ENCODE measurements around the gene TSPAN15. TPM values are rescaled to one million over a fixed set of nuclear protein-coding genes. Genes with fewer than 3 reads are reported as not detected.

The TSPAN15 gene
- total RNA-seq, 4 donors from 2014 or later: 97.7 to 152 (median 148) TPM

DNA sequence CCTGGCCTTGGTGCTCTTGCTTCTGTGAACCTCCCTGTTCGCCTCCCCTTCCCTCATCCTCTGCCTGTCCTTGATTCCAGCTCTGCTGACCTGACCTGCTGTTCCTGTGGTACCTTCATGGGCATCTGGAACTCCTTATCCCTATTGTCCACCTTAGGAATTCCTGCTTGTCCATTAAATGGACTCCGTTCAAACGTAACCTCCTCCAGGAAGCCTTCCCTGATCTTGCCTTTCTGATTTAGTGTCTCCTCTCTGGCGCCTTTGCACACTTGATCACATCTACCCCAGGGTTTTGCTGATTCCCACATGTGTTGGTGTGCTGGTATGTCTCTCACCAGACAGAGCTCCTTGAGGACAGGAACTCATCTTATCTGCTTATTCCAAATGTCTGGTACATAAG is 20.9 kb downstream of the TSPAN15 start:
- peaks cover 27 to 59% (median 32%) of the 10 kb centered on the region in 4 donors for H3K4me1 ChIP-seq
- 87% methylated on average over 4 of the region's 4 CpGs; no CpG with 5 or more reads in 1 of the 2 donors for WGBS, 2 donors (ENCODE audit: low coverage in 1 of 2)
- in situ Hi-C loops (cut with MboI; ENCODE audit: low pct_ligation_motif_present in 1 of 4, low pct_unique_long_range_greater_than_20kb in 1 of 4, low sequenced_read_pairs in 3 of 4): no loop called here

GRCh38 chr10:69472544-69472943 is 21.3 kb downstream of the TSPAN15 start:
- intact Hi-C loops (cut with DNase I; ENCODE audit: low total_unique reads) (no loop called here), in situ Hi-C loops (cut with MboI; ENCODE audit: low pct_ligation_motif_present in 1 of 4, low pct_unique_long_range_greater_than_20kb in 1 of 4, low sequenced_read_pairs in 3 of 4) (no loop called here)
- H3K27me3 ChIP-seq: no peaks in the 10 kb centered on the region
- H3K27ac ChIP-seq: peak overlapping the region; percentile 81 to 91 (median 87)
- WGBS, 2 donors (ENCODE audit: low coverage in 1 of 2): 68% methylated on average over 4 of the region's 4 CpGs; no CpG with 5 or more reads in 1 of the 2 donors
- no peaks in the 10 kb centered on the region for H3K36me3 ChIP-seq
- no peak overlapping the region for H3K4me3 ChIP-seq
- H3K4me1 ChIP-seq: peaks cover 30 to 63% (median 32%) of the 10 kb centered on the region in 4 donors
- no peak for DNase-seq
- TF ChIP-seq CTCF (IDR thresholded peaks at IDR 0.05) (no peak), EP300 (IDR thresholded peaks at IDR 0.05; ENCODE audit: low read depth) (no peak), POLR2A (IDR thresholded peaks at IDR 0.05) (no peak), POLR2AphosphoS5 (IDR thresholded peaks at IDR 0.05) (no peak)
- no peaks in the 10 kb centered on the region for H3K9me3 ChIP-seq

More for the DNA sequence above, 20.9 kb downstream of the TSPAN15 start:
- no peaks in the 10 kb centered on the region for H3K9me3 ChIP-seq
- no peak for DNase-seq
- intact Hi-C loops (cut with DNase I; ENCODE audit: low total_unique reads): no loop called here
- peak overlapping the region; percentile 81 to 91 (median 87) for H3K27ac ChIP-seq
- no peaks in the 10 kb centered on the region for H3K36me3 ChIP-seq
- no peak for TF ChIP-seq POLR2A (IDR thresholded peaks at IDR 0.05)
- no peak for TF ChIP-seq POLR2AphosphoS5 (IDR thresholded peaks at IDR 0.05)
- TF ChIP-seq CTCF (IDR thresholded peaks at IDR 0.05): no peak
- no peak for TF ChIP-seq EP300 (IDR thresholded peaks at IDR 0.05; ENCODE audit: low read depth)
- H3K4me3 ChIP-seq: no peak overlapping the region
- no peaks in the 10 kb centered on the region for H3K27me3 ChIP-seq

- no peak for TF ChIP-seq EP300 (IDR thresholded peaks at IDR 0.05; ENCODE audit: low read depth)
- TF ChIP-seq POLR2A (IDR thresholded peaks at IDR 0.05): no peak
- no peak for TF ChIP-seq CTCF (IDR thresholded peaks at IDR 0.05)
- no peak for TF ChIP-seq POLR2AphosphoS5 (IDR thresholded peaks at IDR 0.05)
- 42 to 59% methylated on average over 2 to 10 of the region's 10 CpGs for WGBS, 2 donors (ENCODE audit: low coverage in 1 of 2)
Measured at GRCh38 chr10:69473304-69473990, 22.2 kb downstream of the TSPAN15 start.

GRCh38 chr10:69474742-69475432 is 23.6 kb downstream of the TSPAN15 start:
- H3K36me3 ChIP-seq: no peaks in the 10 kb centered on the region
- TF ChIP-seq EP300 (IDR thresholded peaks at IDR 0.05; ENCODE audit: low read depth) (no peak), POLR2AphosphoS5 (IDR thresholded peaks at IDR 0.05) (peak in 1 of 3 donors; percentile 16)
- H3K27me3 ChIP-seq: no peaks in the 10 kb centered on the region
- H3K27ac ChIP-seq: peak overlapping the region; percentile 81 to 91 (median 87)
- no peak overlapping the region for H3K4me3 ChIP-seq
- no peaks in the 10 kb centered on the region for H3K9me3 ChIP-seq
- no peak for DNase-seq
- in situ Hi-C loops (cut with MboI; ENCODE audit: low pct_ligation_motif_present in 1 of 4, low pct_unique_long_range_greater_than_20kb in 1 of 4, low sequenced_read_pairs in 3 of 4): no loop called here
- 50 to 80% methylated on average over 2 to 9 of the region's 9 CpGs for WGBS, 2 donors (ENCODE audit: low coverage in 1 of 2)
- intact Hi-C loops (cut with DNase I; ENCODE audit: low total_unique reads): no loop called here
- H3K4me1 ChIP-seq: peaks cover 40 to 86% (median 48%) of the 10 kb centered on the region in 4 donors

More at GRCh38 chr10:69473304-69473990, 22.2 kb downstream of the TSPAN15 start:
- H3K36me3 ChIP-seq: no peaks in the 10 kb centered on the region
- no peak overlapping the region for H3K4me3 ChIP-seq
- peak overlapping the region; percentile 81 to 91 (median 87) for H3K27ac ChIP-seq
- no peak for DNase-seq
- no peaks in the 10 kb centered on the region for H3K9me3 ChIP-seq
- intact Hi-C loops (cut with DNase I; ENCODE audit: low total_unique reads): no loop called here
- H3K27me3 ChIP-seq: no peaks in the 10 kb centered on the region
- peaks cover 34 to 72% (median 37%) of the 10 kb centered on the region in 4 donors for H3K4me1 ChIP-seq
- in situ Hi-C loops (cut with MboI; ENCODE audit: low pct_ligation_motif_present in 1 of 4, low pct_unique_long_range_greater_than_20kb in 1 of 4, low sequenced_read_pairs in 3 of 4): no loop called here
